ENCODE results near the gene PACSIN1. TPM values are rescaled to one million over a fixed set of nuclear protein-coding genes. Genes with fewer than 3 reads are reported as not detected.

PACSIN1 gene
- total and polyA plus RNA-seq, 7 donors, result 0.36 to 1.9 (median 0.68) TPM; not detected in 2

DNA sequence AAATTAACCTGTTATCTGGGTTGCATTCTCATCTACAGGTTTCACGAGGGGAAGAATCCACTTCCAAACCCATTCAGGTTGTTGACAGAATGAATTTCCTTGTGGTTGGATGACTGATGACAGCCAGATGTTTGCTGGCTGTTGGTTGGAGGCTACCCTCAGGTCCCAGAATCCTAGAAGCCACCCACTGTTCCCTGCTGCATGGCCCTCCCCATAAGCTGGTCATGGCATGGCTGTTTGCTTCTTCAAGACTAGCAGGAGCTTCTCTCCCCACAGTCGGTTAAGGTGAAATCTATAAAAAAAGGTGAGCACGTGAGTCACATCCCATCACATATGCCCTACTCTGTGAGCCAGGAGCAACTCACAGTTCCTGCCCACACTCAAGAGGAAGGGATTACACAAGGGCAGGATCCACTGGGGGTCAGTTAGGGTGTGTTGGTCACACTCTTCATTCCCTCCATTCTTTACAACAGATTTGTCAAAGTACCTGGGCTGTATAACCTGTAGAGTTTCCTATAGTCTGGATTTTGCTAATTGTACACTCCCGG lies 20.5 kb upstream of the PACSIN1 start:
- Histone ChIP-seq H3K4me1 (no peaks in the 10 kb centered on the region), H3K4me3 (no peak overlapping the region), H3K27me3 (no peaks in the 10 kb centered on the region), H3K27ac (no peak overlapping the region), H3K9me3 (no peaks in the 10 kb centered on the region), H3K36me3 (no peaks in the 10 kb centered on the region)
- no peak for DNase-seq
- intact Hi-C loops (cut with DNase I), result no loop called here
- TF ChIP-seq, protein P1, sequence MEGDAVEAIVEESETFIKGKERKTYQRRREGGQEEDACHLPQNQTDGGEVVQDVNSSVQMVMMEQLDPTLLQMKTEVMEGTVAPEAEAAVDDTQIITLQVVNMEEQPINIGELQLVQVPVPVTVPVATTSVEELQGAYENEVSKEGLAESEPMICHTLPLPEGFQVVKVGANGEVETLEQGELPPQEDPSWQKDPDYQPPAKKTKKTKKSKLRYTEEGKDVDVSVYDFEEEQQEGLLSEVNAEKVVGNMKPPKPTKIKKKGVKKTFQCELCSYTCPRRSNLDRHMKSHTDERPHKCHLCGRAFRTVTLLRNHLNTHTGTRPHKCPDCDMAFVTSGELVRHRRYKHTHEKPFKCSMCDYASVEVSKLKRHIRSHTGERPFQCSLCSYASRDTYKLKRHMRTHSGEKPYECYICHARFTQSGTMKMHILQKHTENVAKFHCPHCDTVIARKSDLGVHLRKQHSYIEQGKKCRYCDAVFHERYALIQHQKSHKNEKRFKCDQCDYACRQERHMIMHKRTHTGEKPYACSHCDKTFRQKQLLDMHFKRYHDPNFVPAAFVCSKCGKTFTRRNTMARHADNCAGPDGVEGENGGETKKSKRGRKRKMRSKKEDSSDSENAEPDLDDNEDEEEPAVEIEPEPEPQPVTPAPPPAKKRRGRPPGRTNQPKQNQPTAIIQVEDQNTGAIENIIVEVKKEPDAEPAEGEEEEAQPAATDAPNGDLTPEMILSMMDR (IDR thresholded peaks at IDR 0.05), result no peak
- no peak for TF ChIP-seq EP300 (IDR thresholded peaks at IDR 0.05)
- no peak for TF ChIP-seq POLR2AphosphoS5 (IDR thresholded peaks at IDR 0.05)
- TF ChIP-seq POLR2A (IDR thresholded peaks at IDR 0.05), result no peak
- WGBS, 2 donors, result 52 to 76% methylated on average over 4 of the region's 4 CpGs

DNA sequence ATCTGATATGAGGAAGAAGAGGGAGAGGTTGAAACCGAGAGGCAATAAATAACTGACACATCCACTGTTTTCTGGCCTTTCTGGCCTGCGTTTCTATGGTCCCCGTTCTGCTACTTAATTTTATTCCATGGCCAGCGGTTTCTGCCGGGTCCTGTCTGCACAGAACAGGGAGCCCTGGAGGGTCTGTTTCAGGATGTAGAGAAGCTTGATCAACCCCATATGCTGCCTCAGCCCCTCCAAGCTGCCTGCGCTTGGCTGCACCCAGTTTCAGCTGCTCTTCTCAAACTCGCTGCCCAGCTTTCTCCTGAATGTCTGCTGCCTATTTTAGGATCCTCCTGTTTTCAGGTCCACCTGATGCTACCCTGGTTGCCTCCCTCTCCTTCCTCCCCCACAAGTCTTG lies 18.5 kb upstream of the PACSIN1 start:
- Histone ChIP-seq H3K4me1 (no peaks in the 10 kb centered on the region), H3K9me3 (no peaks in the 10 kb centered on the region), H3K4me3 (no peak overlapping the region), H3K27me3 (no peaks in the 10 kb centered on the region), H3K36me3 (no peaks in the 10 kb centered on the region), H3K27ac (no peak overlapping the region)
- 83 to 86% methylated on average over 7 of the region's 7 CpGs for WGBS, 2 donors
- intact Hi-C loops (cut with DNase I), result no loop called here
- DNase-seq, result no peak
- TF ChIP-seq POLR2AphosphoS5 (IDR thresholded peaks at IDR 0.05) (no peak), EP300 (IDR thresholded peaks at IDR 0.05) (no peak), POLR2A (IDR thresholded peaks at IDR 0.05) (no peak)
- TF ChIP-seq, protein P1 (IDR thresholded peaks at IDR 0.05), result no peak

DNA sequence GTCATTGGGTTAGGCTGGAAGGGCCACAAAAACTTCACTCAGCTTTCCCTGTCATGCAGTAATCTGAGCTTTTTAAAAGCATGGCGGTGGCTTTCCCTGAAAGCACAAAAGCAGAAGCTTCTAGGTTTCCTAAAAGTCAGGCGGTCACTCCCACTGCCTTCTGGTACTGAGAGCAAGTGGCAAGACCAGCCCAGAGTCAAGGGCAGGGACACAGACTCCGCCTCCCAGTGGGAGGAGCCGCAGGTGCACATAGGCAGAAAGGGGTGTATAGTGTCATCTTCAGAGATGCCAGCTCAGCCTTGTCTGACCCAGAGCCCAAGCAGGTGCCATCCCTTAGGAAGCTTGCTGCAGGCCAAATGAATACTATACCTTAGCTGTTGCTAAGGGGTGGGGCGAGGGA lies 18.0 kb upstream of the PACSIN1 start:
- Histone ChIP-seq H3K27ac (no peak overlapping the region), H3K4me3 (no peak overlapping the region), H3K36me3 (no peaks in the 10 kb centered on the region), H3K9me3 (no peaks in the 10 kb centered on the region), H3K27me3 (no peaks in the 10 kb centered on the region), H3K4me1 (no peaks in the 10 kb centered on the region)
- intact Hi-C loops (cut with DNase I), result no loop called here
- DNase-seq, result no peak
- 61 to 74% methylated on average over 5 of the region's 5 CpGs for WGBS, 2 donors
- TF ChIP-seq, protein P1 (IDR thresholded peaks at IDR 0.05), result no peak
- no peak for TF ChIP-seq EP300 (IDR thresholded peaks at IDR 0.05)
- TF ChIP-seq POLR2A (IDR thresholded peaks at IDR 0.05), result no peak
- no peak for TF ChIP-seq POLR2AphosphoS5 (IDR thresholded peaks at IDR 0.05)

DNA sequence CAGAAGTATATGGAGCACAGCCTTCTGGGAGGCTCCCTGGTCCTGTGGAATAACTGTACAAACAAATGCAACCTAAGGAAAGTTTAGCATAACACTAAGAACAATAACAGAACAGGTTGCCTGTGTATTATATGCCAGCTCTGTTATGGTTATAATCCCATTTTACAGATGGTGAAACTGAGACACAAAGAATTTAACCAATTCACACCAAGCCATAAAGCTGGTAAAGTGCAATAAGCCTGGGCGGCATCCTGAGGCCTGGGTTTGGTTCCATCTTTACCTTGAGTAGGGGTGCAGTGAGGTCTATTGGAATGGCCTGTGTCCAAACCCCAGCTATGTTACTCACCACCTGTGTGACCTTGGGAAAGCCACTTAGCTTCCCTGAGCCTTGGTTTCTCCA lies 14.7 kb upstream of the PACSIN1 start:
- no peak overlapping the region for H3K4me3 ChIP-seq
- no peaks in the 10 kb centered on the region for H3K36me3 ChIP-seq
- H3K4me1 ChIP-seq, result no peaks in the 10 kb centered on the region
- H3K27me3 ChIP-seq, result no peaks in the 10 kb centered on the region
- H3K9me3 ChIP-seq, result no peaks in the 10 kb centered on the region
- H3K27ac ChIP-seq, result no peak overlapping the region
- intact Hi-C loops (cut with DNase I), result no loop called here
- WGBS, 2 donors, result 93 to 100% methylated on average over 1 of the region's 1 CpG
- DNase-seq, result no peak
- no peak for TF ChIP-seq POLR2AphosphoS5 (IDR thresholded peaks at IDR 0.05)
- TF ChIP-seq EP300 (IDR thresholded peaks at IDR 0.05), result no peak
- TF ChIP-seq, protein P1 (IDR thresholded peaks at IDR 0.05), result no peak
- no peak for TF ChIP-seq POLR2A (IDR thresholded peaks at IDR 0.05)

DNA sequence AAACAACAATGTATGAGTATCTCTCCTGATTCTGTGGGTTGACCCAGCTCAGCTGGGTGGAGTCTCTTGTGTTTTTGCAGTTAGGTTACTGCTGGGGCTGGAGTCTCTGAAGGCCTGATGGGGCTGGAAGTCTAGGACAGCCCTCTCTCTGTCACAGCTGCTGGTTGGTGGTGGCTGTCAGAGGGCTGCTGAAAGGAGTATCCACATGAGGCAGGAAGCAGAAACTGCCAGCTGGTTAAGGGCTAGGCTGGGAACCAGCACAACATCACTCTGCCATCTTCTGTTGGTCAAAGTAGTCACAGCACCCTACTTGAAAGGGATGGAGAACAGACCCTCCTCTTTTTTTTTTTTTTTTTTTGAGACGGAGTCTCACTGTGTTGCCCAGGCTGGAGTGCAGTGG lies 10.0 kb upstream of the PACSIN1 start:
- H3K9me3 ChIP-seq, result no peaks in the 10 kb centered on the region
- WGBS, 2 donors, result 89 to 92% methylated on average over 1 of the region's 1 CpG
- intact Hi-C loops (cut with DNase I), result no loop called here
- no peak overlapping the region for H3K27ac ChIP-seq
- no peak for TF ChIP-seq POLR2AphosphoS5 (IDR thresholded peaks at IDR 0.05)
- TF ChIP-seq, protein P1 (IDR thresholded peaks at IDR 0.05), result no peak
- TF ChIP-seq EP300 (IDR thresholded peaks at IDR 0.05), result no peak
- TF ChIP-seq POLR2A (IDR thresholded peaks at IDR 0.05), result no peak
- no peak for DNase-seq
- no peaks in the 10 kb centered on the region for H3K27me3 ChIP-seq
- H3K36me3 ChIP-seq, result no peaks in the 10 kb centered on the region
- H3K4me1 ChIP-seq, result no peaks in the 10 kb centered on the region
- no peak overlapping the region for H3K4me3 ChIP-seq
